ENCODE data around the gene UGGT1. TPM values are rescaled to one million over a fixed set of nuclear protein-coding genes. Genes with fewer than 3 reads are reported as not detected.
"Not testable (repeated sequence)": the region's sequence is repeated elsewhere in the genome, so short reads cannot be mapped to it uniquely, and the experiment has no call there.

UGGT1 gene
- total and polyA plus RNA-seq, 2 donors from 2014 or later = 7.0 to 52.3 TPM

- Histone ChIP-seq H3K4me3 (ENCODE audit: low read length in 3 of 3) (no peak overlapping the region), H3K27ac (ENCODE audit: low read depth in 2 of 2, low read length in 2 of 2) (no peak overlapping the region), H3K9me3 (ENCODE audit: control insufficient read depth in 2 of 3, insufficient read depth in 1 of 3, low read length in 3 of 3) (no peaks in the 10 kb centered on the region), H3K4me1 (ENCODE audit: control insufficient read depth in 2 of 3, insufficient read depth in 2 of 3, low read depth in 1 of 3, low read length in 3 of 3) (no peaks in the 10 kb centered on the region), H3K27me3 (ENCODE audit: control insufficient read depth, insufficient read depth, low read length) (no peaks in the 10 kb centered on the region), H3K9ac (ENCODE audit: low read length in 3 of 3) (no peak overlapping the region), H3K36me3 (ENCODE audit: control insufficient read depth in 2 of 3, insufficient read depth in 3 of 3, low read length in 3 of 3) (no peaks in the 10 kb centered on the region)
- DNase-seq (no peak), FAIRE-seq (no peak)
- intact Hi-C loops (cut with DNase I) = no loop called here
- TF ChIP-seq CTCF (IDR thresholded peaks at IDR 0.05; ENCODE audit: borderline replicate concordance, extremely low read depth, insufficient read depth) = no peak
These were observed 115.2 kb downstream of the UGGT1 start for GRCh38 chr2:128206245-128206644.

GRCh38 chr2:128208023-128208422 is 117.0 kb downstream of the UGGT1 start:
- DNase-seq (no peak), FAIRE-seq (no peak)
- intact Hi-C loops (cut with DNase I) = no loop called here

GRCh38 chr2:128208631-128209324 is 117.8 kb downstream of the UGGT1 start:
- FAIRE-seq; H3K4me1 ChIP-seq (ENCODE audit: control insufficient read depth in 2 of 3, insufficient read depth in 2 of 3, low read depth in 1 of 3, low read length in 3 of 3); H3K4me3 ChIP-seq (ENCODE audit: low read length in 3 of 3); DNase-seq; H3K27me3 ChIP-seq (ENCODE audit: control insufficient read depth, insufficient read depth, low read length); H3K36me3 ChIP-seq (ENCODE audit: control insufficient read depth in 2 of 3, insufficient read depth in 3 of 3, low read length in 3 of 3); H3K9ac ChIP-seq (ENCODE audit: low read length in 3 of 3); H3K9me3 ChIP-seq (ENCODE audit: control insufficient read depth in 2 of 3, insufficient read depth in 1 of 3, low read length in 3 of 3); intact Hi-C loops (cut with DNase I); H3K27ac ChIP-seq (ENCODE audit: low read depth in 2 of 2, low read length in 2 of 2): not testable (repeated sequence)

More at GRCh38 chr2:128208023-128208422, 117.0 kb downstream of the UGGT1 start:
- Histone ChIP-seq H3K4me3 (ENCODE audit: low read length in 3 of 3) (no peak overlapping the region), H3K27me3 (ENCODE audit: control insufficient read depth, insufficient read depth, low read length) (no peaks in the 10 kb centered on the region), H3K36me3 (ENCODE audit: control insufficient read depth in 2 of 3, insufficient read depth in 3 of 3, low read length in 3 of 3) (no peaks in the 10 kb centered on the region), H3K9ac (ENCODE audit: low read length in 3 of 3) (no peak overlapping the region), H3K27ac (ENCODE audit: low read depth in 2 of 2, low read length in 2 of 2) (no peak overlapping the region), H3K9me3 (ENCODE audit: control insufficient read depth in 2 of 3, insufficient read depth in 1 of 3, low read length in 3 of 3) (no peaks in the 10 kb centered on the region), H3K4me1 (ENCODE audit: control insufficient read depth in 2 of 3, insufficient read depth in 2 of 3, low read depth in 1 of 3, low read length in 3 of 3) (no peaks in the 10 kb centered on the region)
- TF ChIP-seq CTCF (IDR thresholded peaks at IDR 0.05; ENCODE audit: borderline replicate concordance, extremely low read depth, insufficient read depth) = no peak

GRCh38 chr2:128214251-128214650 is 123.3 kb downstream of the UGGT1 start:
- intact Hi-C loops (cut with DNase I) = no loop called here
- H3K27me3 ChIP-seq (ENCODE audit: control insufficient read depth, insufficient read depth, low read length) = no peaks in the 10 kb centered on the region
- H3K4me3 ChIP-seq (ENCODE audit: low read length in 3 of 3) = no peak overlapping the region
- H3K9me3 ChIP-seq (ENCODE audit: control insufficient read depth in 2 of 3, insufficient read depth in 1 of 3, low read length in 3 of 3) = no peaks in the 10 kb centered on the region
- DNase-seq (no peak), FAIRE-seq (no peak)
- no peak overlapping the region for H3K27ac ChIP-seq (ENCODE audit: low read depth in 2 of 2, low read length in 2 of 2)
- no peaks in the 10 kb centered on the region for H3K4me1 ChIP-seq (ENCODE audit: control insufficient read depth in 2 of 3, insufficient read depth in 2 of 3, low read depth in 1 of 3, low read length in 3 of 3)
- H3K36me3 ChIP-seq (ENCODE audit: control insufficient read depth in 2 of 3, insufficient read depth in 3 of 3, low read length in 3 of 3) = no peaks in the 10 kb centered on the region
- no peak overlapping the region for H3K9ac ChIP-seq (ENCODE audit: low read length in 3 of 3)
- no peak for TF ChIP-seq CTCF (IDR thresholded peaks at IDR 0.05; ENCODE audit: borderline replicate concordance, extremely low read depth, insufficient read depth)

Measured in kidney (tissue), 14 donors.